ENCODE measurements around the gene SPAG6. TPM values are rescaled to one million over a fixed set of nuclear protein-coding genes. Genes with fewer than 3 reads are reported as not detected.

SPAG6 gene
- total and polyA plus RNA-seq, 2 of the 4 experiments (the other 2 are of a cell fraction), result not detected

DNA sequence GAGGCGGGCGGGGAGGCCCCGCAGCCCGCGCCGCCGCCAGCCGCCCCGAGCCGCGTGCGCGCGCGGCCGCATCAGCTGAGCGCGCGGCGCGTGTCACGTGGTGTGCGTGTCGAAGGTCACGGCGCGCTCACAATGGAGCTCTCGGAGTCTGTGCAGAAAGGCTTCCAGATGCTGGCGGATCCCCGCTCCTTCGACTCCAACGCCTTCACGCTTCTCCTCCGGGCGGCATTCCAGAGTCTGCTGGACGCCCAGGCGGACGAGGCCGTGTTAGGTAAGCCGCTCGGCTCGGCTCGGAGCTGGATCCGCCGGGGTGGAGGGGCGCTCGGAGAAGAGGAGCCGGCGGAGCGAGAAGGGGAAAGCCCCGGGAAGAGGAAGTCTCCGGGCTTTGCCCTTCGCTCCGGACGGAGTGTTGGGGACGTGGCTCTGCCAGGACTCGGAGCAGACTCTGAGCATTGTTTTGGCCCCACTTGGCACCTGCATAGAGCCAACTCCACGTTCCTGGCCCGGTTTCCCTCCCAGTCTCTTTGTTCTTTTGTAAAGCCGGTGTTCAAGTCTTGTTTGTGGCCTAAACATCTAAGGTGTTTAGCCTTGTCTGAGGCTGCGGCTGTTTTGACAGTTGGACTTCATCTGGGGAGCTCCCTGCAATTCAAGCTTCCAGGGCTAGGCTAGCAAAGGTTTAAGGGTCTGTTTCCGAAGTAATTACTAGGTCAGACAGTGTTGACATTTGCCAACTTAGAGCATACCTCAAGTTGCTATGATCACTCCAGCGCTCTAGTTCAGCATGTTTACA is 28.8 kb upstream of the SPAG6 start, which contains the start of gene COMMD3:
TSS of gene COMMD3 (plus strand) at position 103 of the 790 bp plus-strand sequence. CDS start at position 133, 30 bp downstream.
- no TSS peak for BruUV-seq (replicated peaks)
- dilution Hi-C loops (cut with HindIII; ENCODE audit: low sequenced_read_pairs, unreplicated experiment) (no loop called here), in situ Hi-C loops (cut with MboI; ENCODE audit: low sequenced_read_pairs) (loop anchor here (10.0 to 25.0 kb wide), 3 partner anchors 312 to 804 kb away; partner anchors contain the start of gene DNAJC1), intact Hi-C loops (cut with micrococcal nuclease) (loop anchor here (1.0 to 5.0 kb wide), 4 partner anchors 87 to 819 kb away; partner anchors contain the start of genes DNAJC1 and PIP4K2A)
- H3K36me3 ChIP-seq (ENCODE audit: control insufficient read depth, insufficient read depth, low read length), result no peaks in the 10 kb centered on the region
- peak within 1 kb of the TSS; percentile 84 for H3K9ac ChIP-seq (ENCODE audit: low read depth, low read length)
- peak within 1 kb of the TSS; percentile 78 for H3K18ac ChIP-seq (ENCODE audit: low read depth, low read length)
- H3K4me1 ChIP-seq (ENCODE audit: control insufficient read depth, insufficient read depth, low read length), result no peaks in the 10 kb centered on the region
- peaks cover 5 to 12% of the 10 kb centered on the region in 2 experiments for H3K79me1 ChIP-seq (ENCODE audit: low read depth in 1 of 2, low read length in 2 of 2)
- H3K9me3 ChIP-seq (ENCODE audit: control insufficient read depth, insufficient read depth, low read length), result no peaks in the 10 kb centered on the region
- DNase-seq (peak; percentile 86), ATAC-seq (ENCODE audit: low read depth) (peak; percentile 74)
- peaks cover 2% of the 10 kb centered on the region; the same call in 1 of the 2 replicates for H3K27me3 ChIP-seq (ENCODE audit: control insufficient read depth, insufficient read depth, low read length)
- H2AK9ac ChIP-seq (replicated peaks; ENCODE audit: low read depth, low read length, poor library complexity), result peak within 1 kb of the TSS; percentile 63
- peak within 1 kb of the TSS; percentile 76 for H3K4me3 ChIP-seq (ENCODE audit: insufficient read depth, low read depth, low read length)
- CTCF ChIA-PET, result interaction anchor here (0.5 to 1.1 kb wide), 6 partner anchors 199 to 820 kb away, joined by 3 to 4 read pairs (median 3); no protein-coding TSS in a partner anchor
- H2AK5ac ChIP-seq (ENCODE audit: low read depth, low read length), result peak within 1 kb of the TSS; percentile 35; the same call in 1 of the 2 replicates
- peak within 1 kb of the TSS; percentile 87 for H3K14ac ChIP-seq (replicated peaks; ENCODE audit: low read depth, low read length)
- peak within 1 kb of the TSS; percentile 14 to 94 for H4K8ac ChIP-seq (ENCODE audit: low read depth in 2 of 2, low read length in 2 of 2)
- 2% methylated on average over 14 of the region's 63 CpGs; no CpG with 5 or more reads in 1 of the 2 experiments for WGBS, 2 experiments (ENCODE audit: extremely low coverage in 2 of 2, insufficient read length in 1 of 2)
- no peaks in the 10 kb centered on the region; the same call in 1 of the 2 replicates for H3K9me1 ChIP-seq (ENCODE audit: insufficient read depth, low read length)
- H3K56ac ChIP-seq (ENCODE audit: extremely low read depth, insufficient read depth, low read length), result peak within 1 kb of the TSS; percentile 87
- peak within 1 kb of the TSS; percentile 44 for H3K23ac ChIP-seq (ENCODE audit: low read depth, low read length)
- H2BK20ac ChIP-seq (ENCODE audit: low read depth, low read length), result no peak within 1 kb of the TSS
- peak within 1 kb of the TSS; percentile 93 for H3K27ac ChIP-seq (ENCODE audit: insufficient read depth, low read length)
- TF ChIP-seq, protein P1, sequence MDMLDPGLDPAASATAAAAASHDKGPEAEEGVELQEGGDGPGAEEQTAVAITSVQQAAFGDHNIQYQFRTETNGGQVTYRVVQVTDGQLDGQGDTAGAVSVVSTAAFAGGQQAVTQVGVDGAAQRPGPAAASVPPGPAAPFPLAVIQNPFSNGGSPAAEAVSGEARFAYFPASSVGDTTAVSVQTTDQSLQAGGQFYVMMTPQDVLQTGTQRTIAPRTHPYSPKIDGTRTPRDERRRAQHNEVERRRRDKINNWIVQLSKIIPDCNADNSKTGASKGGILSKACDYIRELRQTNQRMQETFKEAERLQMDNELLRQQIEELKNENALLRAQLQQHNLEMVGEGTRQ (IDR thresholded peaks at IDR 0.05; ENCODE audit: low read depth, low read length), result peak; percentile 96
- 0 out of 2 replicates have a peak, but pooled peaks have one; percentile 8 for TF ChIP-seq MAZ (IDR thresholded peaks at IDR 0.05; ENCODE audit: borderline replicate concordance, low read depth, low read length)
- no peak for TF ChIP-seq MAFK (IDR thresholded peaks at IDR 0.05; ENCODE audit: low read depth, low read length)
- TF ChIP-seq, protein P2, sequence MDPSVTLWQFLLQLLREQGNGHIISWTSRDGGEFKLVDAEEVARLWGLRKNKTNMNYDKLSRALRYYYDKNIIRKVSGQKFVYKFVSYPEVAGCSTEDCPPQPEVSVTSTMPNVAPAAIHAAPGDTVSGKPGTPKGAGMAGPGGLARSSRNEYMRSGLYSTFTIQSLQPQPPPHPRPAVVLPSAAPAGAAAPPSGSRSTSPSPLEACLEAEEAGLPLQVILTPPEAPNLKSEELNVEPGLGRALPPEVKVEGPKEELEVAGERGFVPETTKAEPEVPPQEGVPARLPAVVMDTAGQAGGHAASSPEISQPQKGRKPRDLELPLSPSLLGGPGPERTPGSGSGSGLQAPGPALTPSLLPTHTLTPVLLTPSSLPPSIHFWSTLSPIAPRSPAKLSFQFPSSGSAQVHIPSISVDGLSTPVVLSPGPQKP (IDR thresholded peaks at IDR 0.05; ENCODE audit: borderline replicate concordance, low read depth, low read length), result no peak
- no peak for TF ChIP-seq FOS (IDR thresholded peaks at IDR 0.05; ENCODE audit: low read depth, low read length)
- no peak for TF ChIP-seq CEBPB (IDR thresholded peaks at IDR 0.05; ENCODE audit: low read depth, low read length)
- no peak for TF ChIP-seq RCOR1 (IDR thresholded peaks at IDR 0.05; ENCODE audit: insufficient replicate concordance, low read length)
- 0 out of 2 replicates have a peak, but pooled peaks have one; percentile 11 for TF ChIP-seq BHLHE40 (IDR thresholded peaks at IDR 0.05; ENCODE audit: low read depth, low read length)
- H2BK15ac ChIP-seq (ENCODE audit: low read depth, low read length), result 0 out of 3 replicates have a peak within 1 kb of the TSS, but pooled peaks have one; percentile 61
- peak within 1 kb of the TSS; percentile 81 for H2BK120ac ChIP-seq (ENCODE audit: low read depth, low read length)
- H4K20me1 ChIP-seq (ENCODE audit: insufficient read depth, low read length), result no peaks in the 10 kb centered on the region
- peak within 1 kb of the TSS; percentile 94 for H4K91ac ChIP-seq (ENCODE audit: insufficient read depth, low read depth, low read length)
- H2AFZ ChIP-seq (replicated peaks; ENCODE audit: low read length, poor library complexity), result peak within 1 kb of the TSS; percentile 99
- peak within 1 kb of the TSS; percentile 77 for H2BK5ac ChIP-seq (ENCODE audit: low read depth, low read length, poor library complexity, severe bottlenecking)
- peak within 1 kb of the TSS; percentile 87 for H3K4ac ChIP-seq (ENCODE audit: low read depth, low read length)
- H3K4me2 ChIP-seq (ENCODE audit: low read depth, low read length), result peak within 1 kb of the TSS; percentile 96
- POLR2A ChIA-PET (ENCODE audit: unreplicated experiment), result interaction anchor here (0.6 kb wide), 1 partner anchor 919 kb away, joined by 3 read pairs; no protein-coding TSS in a partner anchor
- peak within 1 kb of the TSS; percentile 84 for H4K5ac ChIP-seq (ENCODE audit: low read depth, low read length)
